Astrocyte (in vitro differentiated cells and primary cell): ENCODE data around the gene GPR63. TPM values are rescaled to one million over a fixed set of nuclear protein-coding genes. Genes with fewer than 3 reads are reported as not detected.

Source experiments
- DNase-seq: peaks from one replicate; pipeline ENCODE4 v3.0.0-alpha.2; 2010; ENCODE audit warnings: low read depth
- FAIRE-seq: peaks from 2 replicates; lab custom pipeline; 2011; peaks lifted over from hg19 to GRCh38; lab: Jason Lieb, UNC
- H2AFZ ChIP-seq: 2 replicates; pipeline ENCODE4 v1.6.0; 2012; ENCODE audit warnings: low read depth, low read length, inconsistent platforms
- H3K27ac ChIP-seq: 2 replicates; pipeline ENCODE4 v1.5.1; 2011; ENCODE audit warnings: low read depth, low read length, inconsistent platforms
- H3K27me3 ChIP-seq: 2 replicates; pipeline ENCODE4 v1.6.0; 2011; ENCODE audit warnings: low read length, inconsistent platforms; ENCODE audit not compliant: insufficient read depth
- H3K36me3 ChIP-seq: 2 replicates; pipeline ENCODE4 v1.5.1; 2011; ENCODE audit warnings: low read length, inconsistent platforms; ENCODE audit not compliant: insufficient read depth
- H3K4me1 ChIP-seq: 2 replicates; pipeline ENCODE4 v1.5.1; 2011; ENCODE audit warnings: low read length, inconsistent platforms; ENCODE audit not compliant: insufficient read depth
- H3K4me2 ChIP-seq: 2 replicates; pipeline ENCODE4 v1.6.0; 2012; ENCODE audit warnings: low read length, inconsistent platforms
- H3K4me3 ChIP-seq: 2 replicates; pipeline ENCODE4 v1.5.1; 2011; ENCODE audit warnings: low read depth, mild to moderate bottlenecking, low read length, inconsistent platforms; ENCODE audit not compliant: insufficient read depth
- H3K79me2 ChIP-seq: 2 replicates; pipeline ENCODE4 v1.6.0; 2012; ENCODE audit warnings: mild to moderate bottlenecking, low read length, inconsistent platforms; ENCODE audit not compliant: insufficient read depth
- H3K9ac ChIP-seq: 2 replicates; pipeline ENCODE4 v1.6.0; 2012; ENCODE audit warnings: mild to moderate bottlenecking, low read length, inconsistent platforms
- H3K9me3 ChIP-seq: 2 replicates; pipeline ENCODE4 v1.5.1; 2012; ENCODE audit warnings: low read depth, mild to moderate bottlenecking, low read length, inconsistent platforms; ENCODE audit not compliant: insufficient read depth
- H4K20me1 ChIP-seq: 2 replicates; pipeline ENCODE4 v1.6.0; 2012; ENCODE audit warnings: low read length, inconsistent platforms; ENCODE audit not compliant: insufficient read depth
- H3K27ac Mint-ChIP-seq: one replicate; pipeline ENCODE4 v1.8.0; 2021; ENCODE audit warnings: mild to moderate bottlenecking, mixed read lengths; ENCODE audit not compliant: unreplicated experiment
- H3K27me3 Mint-ChIP-seq: one replicate; pipeline ENCODE4 v1.8.0; 2021; ENCODE audit warnings: low read depth, mixed read lengths; ENCODE audit not compliant: unreplicated experiment
- H3K36me3 Mint-ChIP-seq: one replicate; pipeline ENCODE4 v1.8.0; 2021; ENCODE audit warnings: low read depth, mixed read lengths; ENCODE audit not compliant: unreplicated experiment
- H3K4me1 Mint-ChIP-seq: one replicate; pipeline ENCODE4 v1.8.0; 2021; ENCODE audit warnings: low read depth, mixed read lengths; ENCODE audit not compliant: unreplicated experiment
- H3K4me3 Mint-ChIP-seq: one replicate; pipeline ENCODE4 v1.8.0; 2021; ENCODE audit warnings: mild to moderate bottlenecking, moderate library complexity, mixed read lengths; ENCODE audit not compliant: unreplicated experiment
- H3K9me3 Mint-ChIP-seq: one replicate; pipeline ENCODE4 v1.8.0; 2021; ENCODE audit warnings: mild to moderate bottlenecking, mixed read lengths; ENCODE audit not compliant: unreplicated experiment
- CTCF ChIP-seq: IDR thresholded peaks from 2 replicates; pipeline ENCODE4 v1.5.1; 2011; ENCODE audit warnings: low read depth, mild to moderate bottlenecking, inconsistent platforms, low read length, moderate library complexity; ENCODE audit not compliant: insufficient read depth
- EZH2 ChIP-seq: IDR thresholded peaks from 2 replicates; pipeline ENCODE4 v1.6.1; 2012; ENCODE audit warnings: mild to moderate bottlenecking, low read length, inconsistent platforms; ENCODE audit not compliant: insufficient read depth
- total RNA-seq: library from RNA; stranded (reverse); gene quantifications from 2 replicates; pipeline ENCODE4 v1.2.1, GENCODE V29; 2021

Gene GPR63
- total RNA-seq, 1 donor from 2014 or later: 1.8 TPM

GRCh38 chr6:96784650-96785049 lies 52.6 kb downstream of the GPR63 start:
- no peaks in the 10 kb centered on the region for H3K4me1 ChIP-seq
- H3K36me3 ChIP-seq: no peaks in the 10 kb centered on the region
- H4K20me1 ChIP-seq: no peaks in the 10 kb centered on the region
- Mint-ChIP-seq H3K4me1 (no peaks in the 10 kb centered on the region), H3K36me3 (no peaks in the 10 kb centered on the region), H3K4me3 (no peak overlapping the region), H3K27ac (no peak overlapping the region), H3K27me3 (no peaks in the 10 kb centered on the region), H3K9me3 (peaks cover 1% of the 10 kb centered on the region)
- no peak overlapping the region for H3K4me2 ChIP-seq
- TF ChIP-seq EZH2 (no peak), CTCF (no peak)
- H2AFZ ChIP-seq: no peak overlapping the region
- H3K79me2 ChIP-seq: no peaks in the 10 kb centered on the region
- H3K27me3 ChIP-seq: no peaks in the 10 kb centered on the region
- no peak overlapping the region for H3K4me3 ChIP-seq
- H3K9me3 ChIP-seq: no peaks in the 10 kb centered on the region
- no peak for FAIRE-seq
- H3K9ac ChIP-seq: no peak overlapping the region
- no peak overlapping the region for H3K27ac ChIP-seq
- no peak for DNase-seq

GRCh38 chr6:96783307-96783706 lies 54.0 kb downstream of the GPR63 start:
- Histone ChIP-seq H3K9ac (no peak overlapping the region), H3K4me2 (no peak overlapping the region), H3K27ac (no peak overlapping the region), H3K4me1 (no peaks in the 10 kb centered on the region), H3K79me2 (no peaks in the 10 kb centered on the region), H3K4me3 (no peak overlapping the region), H2AFZ (no peak overlapping the region), H3K36me3 (no peaks in the 10 kb centered on the region), H3K27me3 (no peaks in the 10 kb centered on the region), H4K20me1 (no peaks in the 10 kb centered on the region), H3K9me3 (no peaks in the 10 kb centered on the region)
- DNase-seq (no peak), FAIRE-seq (no peak)
- Mint-ChIP-seq H3K9me3 (no peaks in the 10 kb centered on the region), H3K4me1 (no peaks in the 10 kb centered on the region), H3K4me3 (no peak overlapping the region), H3K27ac (no peak overlapping the region), H3K27me3 (no peaks in the 10 kb centered on the region), H3K36me3 (no peaks in the 10 kb centered on the region)
- no peak for TF ChIP-seq CTCF
- no peak for TF ChIP-seq EZH2

GRCh38 chr6:96781557-96781956 lies 55.7 kb downstream of the GPR63 start:
- H3K4me1 ChIP-seq: no peaks in the 10 kb centered on the region
- Mint-ChIP-seq H3K36me3 (no peaks in the 10 kb centered on the region), H3K27ac (no peak overlapping the region), H3K27me3 (no peaks in the 10 kb centered on the region), H3K4me1 (no peaks in the 10 kb centered on the region), H3K9me3 (no peaks in the 10 kb centered on the region), H3K4me3 (no peak overlapping the region)
- no peaks in the 10 kb centered on the region for H3K27me3 ChIP-seq
- no peak overlapping the region for H3K27ac ChIP-seq
- no peak overlapping the region for H3K9ac ChIP-seq
- DNase-seq: no peak
- H2AFZ ChIP-seq: no peak overlapping the region
- no peak for TF ChIP-seq EZH2
- no peak for TF ChIP-seq CTCF
- no peak overlapping the region for H3K4me2 ChIP-seq
- no peak overlapping the region for H3K4me3 ChIP-seq
- H3K9me3 ChIP-seq: no peaks in the 10 kb centered on the region
- H3K79me2 ChIP-seq: no peaks in the 10 kb centered on the region
- no peaks in the 10 kb centered on the region for H3K36me3 ChIP-seq
- no peaks in the 10 kb centered on the region for H4K20me1 ChIP-seq
- no peak for FAIRE-seq
